Measurements from ENCODE around the gene DCHS2. TPM values are rescaled to one million over a fixed set of nuclear protein-coding genes. Genes with fewer than 3 reads are reported as not detected.

Gene DCHS2
- total RNA-seq, 6 experiments from 2014 or later, result not detected

- TF ChIP-seq, protein P1, sequence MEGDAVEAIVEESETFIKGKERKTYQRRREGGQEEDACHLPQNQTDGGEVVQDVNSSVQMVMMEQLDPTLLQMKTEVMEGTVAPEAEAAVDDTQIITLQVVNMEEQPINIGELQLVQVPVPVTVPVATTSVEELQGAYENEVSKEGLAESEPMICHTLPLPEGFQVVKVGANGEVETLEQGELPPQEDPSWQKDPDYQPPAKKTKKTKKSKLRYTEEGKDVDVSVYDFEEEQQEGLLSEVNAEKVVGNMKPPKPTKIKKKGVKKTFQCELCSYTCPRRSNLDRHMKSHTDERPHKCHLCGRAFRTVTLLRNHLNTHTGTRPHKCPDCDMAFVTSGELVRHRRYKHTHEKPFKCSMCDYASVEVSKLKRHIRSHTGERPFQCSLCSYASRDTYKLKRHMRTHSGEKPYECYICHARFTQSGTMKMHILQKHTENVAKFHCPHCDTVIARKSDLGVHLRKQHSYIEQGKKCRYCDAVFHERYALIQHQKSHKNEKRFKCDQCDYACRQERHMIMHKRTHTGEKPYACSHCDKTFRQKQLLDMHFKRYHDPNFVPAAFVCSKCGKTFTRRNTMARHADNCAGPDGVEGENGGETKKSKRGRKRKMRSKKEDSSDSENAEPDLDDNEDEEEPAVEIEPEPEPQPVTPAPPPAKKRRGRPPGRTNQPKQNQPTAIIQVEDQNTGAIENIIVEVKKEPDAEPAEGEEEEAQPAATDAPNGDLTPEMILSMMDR (IDR thresholded peaks at IDR 0.05), result no peak
Measured at GRCh38 chr4:154416190-154416547, 75.4 kb downstream of the DCHS2 start.

DNA sequence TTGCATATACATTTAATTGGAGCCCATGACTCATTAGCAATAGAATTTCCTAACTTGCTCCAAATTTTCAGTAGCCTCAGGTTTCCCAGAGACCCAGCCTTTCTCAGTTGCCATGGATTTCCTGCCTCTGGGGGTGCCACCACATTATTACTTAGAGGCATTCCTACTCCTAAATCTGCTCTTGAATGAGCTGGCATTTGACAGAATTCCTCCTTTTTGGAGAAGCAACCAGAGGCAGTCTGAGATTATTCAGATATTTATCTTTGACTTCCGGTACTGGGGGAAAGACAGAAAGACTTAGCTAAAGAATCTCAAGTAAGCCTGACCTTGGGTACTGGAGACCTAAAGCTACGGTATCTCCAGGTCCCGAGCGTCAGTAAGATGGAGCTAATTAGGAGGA is 76.3 kb downstream of the DCHS2 start:
- Mint-ChIP-seq H3K4me3 (no peak overlapping the region), H3K27ac (no peak overlapping the region), H3K9me3 (peaks cover 4% of the 10 kb centered on the region; the same call in 1 of the 2 replicates), H3K27me3 (ENCODE audit: insufficient read depth) (peaks cover 3% of the 10 kb centered on the region; the same call in 1 of the 2 replicates), H3K36me3 (ENCODE audit: low read depth) (no peaks in the 10 kb centered on the region), H3K4me1 (ENCODE audit: low read depth) (peaks cover 11% of the 10 kb centered on the region; the same call in 1 of the 2 replicates)
- TF ChIP-seq, protein P1 (IDR thresholded peaks at IDR 0.05), result no peak
- DNase-seq, result no peak

More at GRCh38 chr4:154416190-154416547, 75.4 kb downstream of the DCHS2 start:
- Mint-ChIP-seq H3K4me3 (peak overlapping the region; percentile 83), H3K27me3 (ENCODE audit: insufficient read depth) (peaks cover 3% of the 10 kb centered on the region; the same call in 1 of the 2 replicates), H3K4me1 (ENCODE audit: low read depth) (peaks cover 11% of the 10 kb centered on the region; the same call in 1 of the 2 replicates), H3K27ac (no peak overlapping the region), H3K9me3 (no peaks in the 10 kb centered on the region; the same call in 1 of the 2 replicates), H3K36me3 (ENCODE audit: low read depth) (no peaks in the 10 kb centered on the region)
- no peak for DNase-seq

DNA sequence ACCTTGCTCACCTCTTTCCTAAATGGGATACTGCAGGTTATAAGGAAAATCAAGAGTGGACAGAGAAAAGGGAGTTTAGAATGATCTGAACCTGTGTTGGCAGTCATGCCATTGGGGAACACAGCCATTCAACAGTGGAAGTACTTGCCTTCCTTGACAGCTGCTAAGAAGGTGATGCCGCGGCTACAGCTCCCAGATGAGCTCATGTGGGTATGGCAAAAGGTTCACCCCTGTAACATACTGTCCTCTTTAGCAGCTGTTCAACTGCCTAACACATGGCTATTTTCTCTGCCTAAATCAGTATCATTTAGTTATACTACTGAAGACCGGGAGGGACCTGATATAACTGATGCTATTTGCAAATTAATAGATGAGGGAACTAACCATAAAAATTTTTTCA is 76.8 kb downstream of the DCHS2 start:
- Mint-ChIP-seq H3K4me3 (no peak overlapping the region), H3K4me1 (ENCODE audit: low read depth) (peaks cover 11% of the 10 kb centered on the region; the same call in 1 of the 2 replicates), H3K27me3 (ENCODE audit: insufficient read depth) (peaks cover 3% of the 10 kb centered on the region; the same call in 1 of the 2 replicates), H3K9me3 (peaks cover 5% of the 10 kb centered on the region), H3K27ac (no peak overlapping the region), H3K36me3 (ENCODE audit: low read depth) (no peaks in the 10 kb centered on the region)
- TF ChIP-seq, protein P1 (IDR thresholded peaks at IDR 0.05), result no peak
- DNase-seq, result no peak

DNA sequence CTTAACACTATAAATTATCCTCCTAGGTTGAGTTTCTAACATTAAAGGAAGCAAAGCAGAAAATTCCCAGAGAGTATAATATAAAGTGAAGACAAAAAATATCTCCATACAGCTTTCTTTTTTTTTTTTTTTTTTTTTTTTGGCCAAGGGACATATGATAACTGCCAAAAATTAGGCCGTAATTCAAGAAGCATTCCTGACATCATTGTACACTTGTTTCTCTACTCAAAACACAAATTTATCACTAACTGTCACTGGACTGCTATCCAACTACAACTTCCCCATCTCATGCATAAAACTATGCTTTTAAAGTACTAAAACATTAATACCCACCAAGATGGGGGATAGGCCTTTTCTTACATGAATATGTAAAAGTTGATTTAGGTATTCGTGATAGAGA is 77.2 kb downstream of the DCHS2 start:
- no peaks in the 10 kb centered on the region for H3K36me3 Mint-ChIP-seq (ENCODE audit: low read depth)
- no peak overlapping the region for H3K27ac Mint-ChIP-seq
- peaks cover 10% of the 10 kb centered on the region for H3K9me3 Mint-ChIP-seq
- H3K27me3 Mint-ChIP-seq (ENCODE audit: insufficient read depth), result peaks cover 3% of the 10 kb centered on the region
- no peak for DNase-seq
- peaks cover 11% of the 10 kb centered on the region; the same call in 1 of the 2 replicates for H3K4me1 Mint-ChIP-seq (ENCODE audit: low read depth)
- TF ChIP-seq, protein P1 (IDR thresholded peaks at IDR 0.05), result no peak
- no peak overlapping the region for H3K4me3 Mint-ChIP-seq

- TF ChIP-seq, protein P1 (IDR thresholded peaks at IDR 0.05), result no peak
- H3K9me3 Mint-ChIP-seq, result peaks cover 32% of the 10 kb centered on the region
Measured at GRCh38 chr4:154407443-154407842, 84.2 kb downstream of the DCHS2 start.

More at GRCh38 chr4:154407443-154407842, 84.2 kb downstream of the DCHS2 start:
- H3K36me3 Mint-ChIP-seq (ENCODE audit: low read depth), result no peaks in the 10 kb centered on the region
- H3K27ac Mint-ChIP-seq, result no peak overlapping the region
- peaks cover 3% of the 10 kb centered on the region for H3K27me3 Mint-ChIP-seq (ENCODE audit: insufficient read depth)
- no peak for DNase-seq
- H3K4me1 Mint-ChIP-seq (ENCODE audit: low read depth), result no peaks in the 10 kb centered on the region
- H3K4me3 Mint-ChIP-seq, result no peak overlapping the region
